ENCODE results near the gene NNMT. TPM values are rescaled to one million over a fixed set of nuclear protein-coding genes. Genes with fewer than 3 reads are reported as not detected.

Gene NNMT
- total RNA-seq, 1 experiment from 2014 or later = not detected

DNA sequence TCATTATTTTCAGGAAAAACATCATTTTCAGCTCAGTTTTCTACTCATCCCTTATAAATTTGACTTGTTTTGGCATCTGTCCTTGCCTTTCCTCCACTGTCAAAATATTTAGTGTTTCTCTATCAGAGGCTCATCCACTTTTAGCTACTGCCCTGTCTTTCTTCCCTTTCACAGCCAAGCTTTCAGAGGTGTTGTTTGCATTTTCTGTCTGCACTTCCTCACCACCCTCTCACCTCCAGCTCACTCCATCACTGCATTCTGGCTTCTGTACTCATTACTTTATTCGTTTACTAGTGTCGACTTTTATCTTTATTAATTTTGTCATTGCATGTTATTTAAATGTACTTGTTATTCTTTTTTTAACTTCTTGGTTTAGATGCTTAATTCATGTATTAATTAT, 26.7 kb upstream of the NNMT start:
- H4K20me1 ChIP-seq (ENCODE audit: insufficient read depth) = no peaks in the 10 kb centered on the region
- no peaks in the 10 kb centered on the region for H3K9me3 ChIP-seq (ENCODE audit: insufficient read depth, low read depth)
- ChIA-PET POLR2A (ENCODE audit: unreplicated experiment) (no interaction called here), CTCF (no interaction called here)
- no TSS peak for BruUV-seq (replicated peaks)
- H3F3A ChIP-seq (ENCODE audit: insufficient read depth, low read depth) = no peaks in the 10 kb centered on the region
- H3K27me3 ChIP-seq (ENCODE audit: insufficient read depth, low read depth) = peaks cover 85% of the 10 kb centered on the region
- H3K79me2 ChIP-seq (ENCODE audit: low read depth) = no peaks in the 10 kb centered on the region
- no peak overlapping the region for H2AFZ ChIP-seq
- no peaks in the 10 kb centered on the region for H3K36me3 ChIP-seq (ENCODE audit: low read depth)
- H3K9me2 ChIP-seq (ENCODE audit: insufficient read depth) = no peaks in the 10 kb centered on the region
- TF ChIP-seq, protein P1, sequence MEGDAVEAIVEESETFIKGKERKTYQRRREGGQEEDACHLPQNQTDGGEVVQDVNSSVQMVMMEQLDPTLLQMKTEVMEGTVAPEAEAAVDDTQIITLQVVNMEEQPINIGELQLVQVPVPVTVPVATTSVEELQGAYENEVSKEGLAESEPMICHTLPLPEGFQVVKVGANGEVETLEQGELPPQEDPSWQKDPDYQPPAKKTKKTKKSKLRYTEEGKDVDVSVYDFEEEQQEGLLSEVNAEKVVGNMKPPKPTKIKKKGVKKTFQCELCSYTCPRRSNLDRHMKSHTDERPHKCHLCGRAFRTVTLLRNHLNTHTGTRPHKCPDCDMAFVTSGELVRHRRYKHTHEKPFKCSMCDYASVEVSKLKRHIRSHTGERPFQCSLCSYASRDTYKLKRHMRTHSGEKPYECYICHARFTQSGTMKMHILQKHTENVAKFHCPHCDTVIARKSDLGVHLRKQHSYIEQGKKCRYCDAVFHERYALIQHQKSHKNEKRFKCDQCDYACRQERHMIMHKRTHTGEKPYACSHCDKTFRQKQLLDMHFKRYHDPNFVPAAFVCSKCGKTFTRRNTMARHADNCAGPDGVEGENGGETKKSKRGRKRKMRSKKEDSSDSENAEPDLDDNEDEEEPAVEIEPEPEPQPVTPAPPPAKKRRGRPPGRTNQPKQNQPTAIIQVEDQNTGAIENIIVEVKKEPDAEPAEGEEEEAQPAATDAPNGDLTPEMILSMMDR (conservative IDR thresholded peaks at IDR 0.05) = no peak
- TF ChIP-seq EZH2 (IDR thresholded peaks at IDR 0.05; ENCODE audit: low read depth) = no peak
- no peak overlapping the region for H3K4me3 ChIP-seq
- no peak for DNase-seq
- intact Hi-C loops (cut with micrococcal nuclease; ENCODE audit: unreplicated experiment) = loop anchor here (10.0 kb wide), 1 partner anchor 735 kb away; no protein-coding TSS in a partner anchor
- H3K4me2 ChIP-seq = no peak overlapping the region
- H3K27ac ChIP-seq = no peak overlapping the region
- no peaks in the 10 kb centered on the region for H3K4me1 ChIP-seq (replicated peaks; ENCODE audit: insufficient read depth)

GRCh38 chr11:114270531-114271270, 25.5 kb upstream of the NNMT start:
- Histone ChIP-seq H3F3A (ENCODE audit: insufficient read depth, low read depth) (no peaks in the 10 kb centered on the region), H3K4me1 (replicated peaks; ENCODE audit: insufficient read depth) (no peaks in the 10 kb centered on the region), H2AFZ (no peak overlapping the region), H3K9me3 (ENCODE audit: insufficient read depth, low read depth) (no peaks in the 10 kb centered on the region), H3K27me3 (ENCODE audit: insufficient read depth, low read depth) (peaks cover 85% of the 10 kb centered on the region), H3K4me2 (no peak overlapping the region), H4K20me1 (ENCODE audit: insufficient read depth) (no peaks in the 10 kb centered on the region), H3K4me3 (no peak overlapping the region), H3K27ac (no peak overlapping the region), H3K79me2 (ENCODE audit: low read depth) (no peaks in the 10 kb centered on the region), H3K9me2 (ENCODE audit: insufficient read depth) (no peaks in the 10 kb centered on the region), H3K36me3 (ENCODE audit: low read depth) (no peaks in the 10 kb centered on the region)
- no peak for DNase-seq
- ChIA-PET CTCF (no interaction called here), POLR2A (ENCODE audit: unreplicated experiment) (interaction anchor here (0.7 kb wide), 1 partner anchor 425 kb away, joined by 5 read pairs; no protein-coding TSS in a partner anchor)
- TF ChIP-seq, protein P1 (conservative IDR thresholded peaks at IDR 0.05) = no peak
- TF ChIP-seq EZH2 (IDR thresholded peaks at IDR 0.05; ENCODE audit: low read depth) = no peak
- intact Hi-C loops (cut with micrococcal nuclease; ENCODE audit: unreplicated experiment) = no loop called here
- BruUV-seq (replicated peaks) = no TSS peak

- POLR2A ChIA-PET (ENCODE audit: unreplicated experiment) = no interaction called here
- CTCF ChIA-PET = no interaction called here
- Histone ChIP-seq H3K27ac (no peak overlapping the region), H3F3A (ENCODE audit: insufficient read depth, low read depth) (no peaks in the 10 kb centered on the region), H3K79me2 (ENCODE audit: low read depth) (no peaks in the 10 kb centered on the region), H3K4me3 (no peak overlapping the region), H3K9me2 (ENCODE audit: insufficient read depth) (no peaks in the 10 kb centered on the region), H3K4me2 (no peak overlapping the region), H3K27me3 (ENCODE audit: insufficient read depth, low read depth) (peaks cover 82% of the 10 kb centered on the region), H4K20me1 (ENCODE audit: insufficient read depth) (no peaks in the 10 kb centered on the region), H3K36me3 (ENCODE audit: low read depth) (no peaks in the 10 kb centered on the region), H3K9me3 (ENCODE audit: insufficient read depth, low read depth) (no peaks in the 10 kb centered on the region), H2AFZ (no peak overlapping the region), H3K4me1 (replicated peaks; ENCODE audit: insufficient read depth) (no peaks in the 10 kb centered on the region)
- intact Hi-C loops (cut with micrococcal nuclease; ENCODE audit: unreplicated experiment) = no loop called here
- BruUV-seq (replicated peaks) = no TSS peak
- no peak for TF ChIP-seq EZH2 (IDR thresholded peaks at IDR 0.05; ENCODE audit: low read depth)
- TF ChIP-seq, protein P1 (conservative IDR thresholded peaks at IDR 0.05) = no peak
- DNase-seq = no peak
Observed at GRCh38 chr11:114271316-114271715, 24.9 kb upstream of the NNMT start.

Measured in PC-9 (cell line).